ENCODE results near the gene NINJ1. TPM values are rescaled to one million over a fixed set of nuclear protein-coding genes. Genes with fewer than 3 reads are reported as not detected.
A peak's percentile ranks its signal among the peaks of the same experiment; 100 is the strongest.

NINJ1 gene
- total RNA-seq, 1 experiment from 2014 or later, result 30.5 TPM

- TF ChIP-seq EZH2phosphoT487 (IDR thresholded peaks at IDR 0.05; ENCODE audit: borderline replicate concordance, low read length) (no peak), CTCF (conservative IDR thresholded peaks at IDR 0.05; ENCODE audit: low read depth, low read length) (no peak), EZH2 (IDR thresholded peaks at IDR 0.05; ENCODE audit: low read length, unreplicated experiment) (no peak)
- peaks cover 20% of the 10 kb centered on the region for H3K4me1 ChIP-seq (ENCODE audit: insufficient read depth, low read length)
- H4K20me1 ChIP-seq (ENCODE audit: low read length), result no peaks in the 10 kb centered on the region
- no peak overlapping the region for H2AFZ ChIP-seq (ENCODE audit: low read length)
- no peaks in the 10 kb centered on the region for H3K9me2 ChIP-seq (replicated peaks; ENCODE audit: low read length)
- no peak overlapping the region for H3K4me2 ChIP-seq (ENCODE audit: low read length)
- H3K27me3 ChIP-seq (ENCODE audit: low read length), result no peaks in the 10 kb centered on the region
- no peaks in the 10 kb centered on the region for H3F3A ChIP-seq (ENCODE audit: low read length, unreplicated experiment)
- ChIA-PET POLR2A (ENCODE audit: unreplicated experiment) (no interaction called here), CTCF (no interaction called here)
- H3K4me3 ChIP-seq (ENCODE audit: low read length), result no peak overlapping the region
- H3K9me3 ChIP-seq (ENCODE audit: low read length), result 0 out of 2 replicates have a peak, but pooled peaks cover 3% of the 10 kb centered on the region
- H3K79me2 ChIP-seq (ENCODE audit: low read length), result peaks cover 22% of the 10 kb centered on the region
- DNase-seq (no peak), ATAC-seq (no peak)
- no peaks in the 10 kb centered on the region for H3K36me3 ChIP-seq (ENCODE audit: low read depth, low read length)
- intact Hi-C loops (cut with micrococcal nuclease), result loop anchor here (10.0 kb wide), 1 partner anchor 219 kb away; the partner anchor contains the start of gene ZNF484
- no TSS peak for BruUV-seq (replicated peaks)
- no peak overlapping the region for H3K27ac ChIP-seq (ENCODE audit: low read length)
- H3K9ac ChIP-seq (ENCODE audit: low read length), result no peak overlapping the region
These were observed 40.7 kb downstream of the NINJ1 start for GRCh38 chr9:93093127-93093876.

DNA sequence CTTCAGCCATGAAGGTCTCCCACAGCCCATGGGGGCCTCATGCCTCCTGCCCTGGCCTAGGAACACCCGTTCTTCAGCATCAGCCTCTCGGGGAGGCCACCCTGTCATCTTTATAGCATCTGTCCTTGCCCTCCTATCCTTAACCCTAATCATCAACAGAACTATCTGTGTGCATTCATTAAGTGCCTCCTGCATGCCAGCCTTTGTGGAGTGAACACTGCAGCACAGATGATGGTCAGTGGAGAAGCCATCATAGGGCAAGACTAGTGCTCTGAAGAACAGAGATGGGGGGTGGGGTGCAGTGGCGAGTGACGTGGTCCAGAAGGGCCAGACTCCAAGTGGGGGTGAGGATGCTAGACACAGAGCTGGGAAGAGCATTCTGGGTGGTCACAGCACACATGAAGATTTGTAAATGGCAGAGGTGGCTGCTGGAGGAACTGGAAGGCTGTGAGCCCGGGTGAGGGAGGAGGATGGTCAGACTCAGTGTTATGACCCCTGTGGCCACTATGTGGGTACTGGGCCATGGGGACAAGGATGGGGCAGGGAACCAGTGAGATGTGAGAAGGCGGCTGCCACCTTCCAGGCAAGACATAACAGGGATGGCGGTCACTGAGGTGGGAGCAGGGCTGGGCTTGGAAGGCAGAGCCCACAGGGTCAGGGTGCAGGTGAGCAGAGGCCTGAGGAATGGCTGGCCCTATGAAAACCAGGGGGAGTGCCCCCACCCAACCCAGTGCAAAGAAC is 41.6 kb downstream of the NINJ1 start:
- Histone ChIP-seq H3K9me3 (ENCODE audit: low read length) (0 out of 2 replicates have a peak, but pooled peaks cover 3% of the 10 kb centered on the region), H3K79me2 (ENCODE audit: low read length) (peaks cover 13% of the 10 kb centered on the region), H2AFZ (ENCODE audit: low read length) (no peak overlapping the region), H4K20me1 (ENCODE audit: low read length) (no peaks in the 10 kb centered on the region), H3K27me3 (ENCODE audit: low read length) (no peaks in the 10 kb centered on the region), H3K4me2 (ENCODE audit: low read length) (no peak overlapping the region), H3K9me2 (replicated peaks; ENCODE audit: low read length) (no peaks in the 10 kb centered on the region), H3F3A (ENCODE audit: low read length, unreplicated experiment) (no peaks in the 10 kb centered on the region), H3K36me3 (ENCODE audit: low read depth, low read length) (no peaks in the 10 kb centered on the region), H3K27ac (ENCODE audit: low read length) (peak overlapping the region; percentile 32), H3K4me3 (ENCODE audit: low read length) (no peak overlapping the region), H3K4me1 (ENCODE audit: insufficient read depth, low read length) (peaks cover 11% of the 10 kb centered on the region), H3K9ac (ENCODE audit: low read length) (no peak overlapping the region)
- POLR2A ChIA-PET (ENCODE audit: unreplicated experiment), result interaction anchor here (0.7 kb wide), 1 partner anchor 41 kb away, joined by 4 read pairs; the partner anchor contains the start of gene NINJ1
- intact Hi-C loops (cut with micrococcal nuclease), result loop anchor here (10.0 kb wide), 1 partner anchor 218 kb away; the partner anchor contains the start of gene ZNF484
- CTCF ChIA-PET, result no interaction called here
- no peak for TF ChIP-seq CTCF (conservative IDR thresholded peaks at IDR 0.05; ENCODE audit: low read depth, low read length)
- no peak for TF ChIP-seq EZH2phosphoT487 (IDR thresholded peaks at IDR 0.05; ENCODE audit: borderline replicate concordance, low read length)
- no peak for TF ChIP-seq EZH2 (IDR thresholded peaks at IDR 0.05; ENCODE audit: low read length, unreplicated experiment)
- ATAC-seq, result no peak
- no TSS peak for BruUV-seq (replicated peaks)
- DNase-seq, result no peak
